Daoy (cell line): Measurements from ENCODE around the gene SCAMP5. TPM values are rescaled to one million over a fixed set of nuclear protein-coding genes. Genes with fewer than 3 reads are reported as not detected.

Experiments
- DNase-seq: peaks from one replicate; pipeline ENCODE4 v3.0.0-alpha.2; 2015; ENCODE audit warnings: low read depth
- total RNA-seq: library from RNA; depleted of rRNA; stranded (reverse); fragments of >200 nt; shearing (Covaris generic); gene quantifications from 2 replicates; pipeline ENCODE4 v1.2.3, GENCODE V29; 2014

SCAMP5 gene
- total RNA-seq, 1 experiment from 2014 or later, result 7.4 TPM

GRCh38 chr15:75023181-75023871 lies 28.0 kb downstream of the SCAMP5 start, which contains the start of gene PPCDC:
TSS of gene PPCDC (plus strand) at chr15:75023590. CDS start at chr15:75028319, 4,729 bp downstream.
- DNase-seq, result peak; percentile 96

- peak; percentile 40 for DNase-seq
These were observed 28.7 kb downstream of the SCAMP5 start for GRCh38 chr15:75023872-75024636.

DNA sequence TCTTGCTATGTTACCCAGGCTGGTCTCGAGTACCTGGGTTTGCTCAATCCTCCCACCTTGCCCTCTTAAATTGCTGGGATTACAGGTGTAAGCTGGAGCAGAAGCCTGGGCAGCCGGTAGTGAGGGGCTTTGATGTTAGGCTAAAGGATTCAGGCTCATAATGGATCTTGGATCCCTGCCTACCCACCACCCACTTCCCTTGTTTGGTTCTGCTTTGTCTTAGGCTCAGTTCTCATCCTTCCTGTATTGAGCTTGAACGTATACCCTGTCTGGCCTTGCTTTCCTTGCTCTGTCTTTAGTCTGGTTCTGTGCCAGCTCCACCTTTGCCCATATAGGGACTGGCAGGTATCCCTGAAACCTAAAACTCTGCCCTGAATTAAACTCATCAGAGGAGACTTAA lies 29.7 kb downstream of the SCAMP5 start:
- DNase-seq, result no peak

- no peak for DNase-seq
These were observed 30.3 kb downstream of the SCAMP5 start for GRCh38 chr15:75025548-75026260.

- no peak for DNase-seq
These were observed 32.2 kb downstream of the SCAMP5 start for GRCh38 chr15:75027551-75027950.

- no peak for DNase-seq
These were observed 33.6 kb downstream of the SCAMP5 start for GRCh38 chr15:75028991-75029377.

DNA sequence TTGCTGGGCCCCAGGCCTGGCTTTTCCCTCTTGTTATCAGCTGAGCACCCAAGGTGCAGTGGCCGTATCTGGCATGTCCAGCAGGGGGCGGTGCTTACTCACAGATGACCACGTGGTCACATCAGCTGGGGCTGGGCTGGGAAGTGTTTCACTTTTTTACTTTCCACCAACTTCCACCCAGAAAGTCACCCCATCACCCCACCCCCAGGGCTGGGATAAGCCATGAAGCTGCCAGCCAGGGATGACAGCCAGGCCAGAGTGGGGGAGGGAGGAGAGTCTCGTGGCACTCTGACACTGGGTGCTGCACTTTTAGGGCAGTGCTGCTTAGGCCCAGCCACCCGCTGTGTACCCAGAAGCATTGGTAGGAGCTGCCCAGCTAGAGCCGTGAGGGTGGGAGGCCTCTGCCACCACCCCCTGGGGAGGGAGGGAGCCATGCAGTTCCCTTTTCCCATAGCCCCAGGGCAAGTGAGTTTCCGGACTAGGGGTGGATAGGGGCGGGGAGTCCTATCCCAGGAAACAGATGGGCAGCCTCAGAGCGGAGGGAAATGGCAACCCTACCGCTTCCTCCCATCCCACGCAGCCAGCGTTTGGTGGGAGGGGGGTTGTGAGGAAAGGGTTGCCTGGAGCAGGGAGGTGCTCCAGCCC lies 34.1 kb downstream of the SCAMP5 start:
- DNase-seq, result peak; percentile 90

DNA sequence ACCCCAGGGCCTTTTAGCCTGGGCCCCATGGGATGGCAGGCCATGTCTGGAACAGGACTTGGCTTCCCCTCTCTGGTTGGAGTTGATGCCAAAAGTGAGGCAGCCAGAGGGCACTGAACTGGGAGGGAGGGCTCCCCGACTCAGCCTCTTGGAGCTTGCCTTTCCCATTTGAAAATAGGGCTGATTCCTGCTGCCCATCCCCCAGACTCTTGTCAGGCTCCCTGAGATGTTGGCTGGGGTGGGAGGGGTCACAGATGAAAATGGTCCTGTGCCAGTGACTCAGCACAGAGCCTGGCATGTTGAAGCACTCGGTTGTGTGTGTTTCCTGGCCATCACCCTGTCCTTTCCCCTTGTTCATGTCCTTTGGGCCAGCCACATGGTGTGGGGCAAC lies 34.7 kb downstream of the SCAMP5 start:
- DNase-seq, result peak; percentile 66

GRCh38 chr15:75030424-75030823 lies 35.1 kb downstream of the SCAMP5 start:
- no peak for DNase-seq

DNA sequence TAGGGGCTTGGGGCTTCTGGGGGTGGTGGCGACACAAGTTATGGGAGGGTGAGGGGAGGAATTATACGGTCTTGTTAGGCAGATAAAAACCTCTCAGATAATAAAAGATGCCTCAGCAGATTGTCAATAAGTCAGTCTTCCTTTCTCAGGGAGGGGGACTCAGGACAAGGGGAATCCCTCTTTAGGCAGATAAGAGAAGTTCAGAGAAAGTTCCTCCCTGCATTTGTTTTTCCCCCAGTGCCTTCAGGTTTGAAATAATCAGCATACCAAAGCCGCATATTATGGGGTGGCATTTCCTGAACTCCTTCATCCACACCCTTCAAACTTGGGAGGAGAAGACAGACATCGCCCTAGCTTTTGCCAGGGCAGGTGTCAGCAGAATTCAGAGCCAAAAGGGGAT lies 36.5 kb downstream of the SCAMP5 start:
- DNase-seq, result no peak

- DNase-seq, result no peak
These were observed 37.0 kb downstream of the SCAMP5 start for GRCh38 chr15:75032395-75032794.

- DNase-seq, result no peak
These were observed 38.4 kb downstream of the SCAMP5 start for GRCh38 chr15:75033809-75034208.

DNA sequence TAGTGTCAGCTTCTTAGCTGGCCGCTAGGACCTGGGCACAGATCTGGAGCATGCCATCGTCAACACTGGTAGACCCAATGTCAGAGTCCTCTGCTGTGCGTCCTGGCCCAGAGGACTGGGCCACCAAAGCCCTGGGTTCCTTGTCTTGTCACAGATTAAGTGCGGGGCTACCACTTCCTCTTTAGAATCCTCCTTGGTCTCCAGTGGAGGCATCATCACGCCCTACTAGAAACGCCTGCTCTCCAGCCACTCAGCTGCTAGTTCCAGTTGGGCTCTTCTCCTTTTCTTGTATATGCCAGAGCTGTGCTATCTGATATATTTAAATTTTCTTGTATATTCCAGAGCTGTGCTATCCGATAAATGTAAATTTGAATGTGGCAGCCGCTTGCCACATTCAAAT lies 39.3 kb downstream of the SCAMP5 start:
- no peak for DNase-seq

- DNase-seq, result peak; percentile 19
These were observed 40.9 kb downstream of the SCAMP5 start for GRCh38 chr15:75036212-75036616.

GRCh38 chr15:75037685-75038084 lies 42.3 kb downstream of the SCAMP5 start:
- peak; percentile 39 for DNase-seq

- DNase-seq, result no peak
These were observed 42.9 kb downstream of the SCAMP5 start for GRCh38 chr15:75038231-75038630.

GRCh38 chr15:75042730-75043508 lies 47.6 kb downstream of the SCAMP5 start:
- DNase-seq, result peak; percentile 73

GRCh38 chr15:75043509-75044257 lies 48.3 kb downstream of the SCAMP5 start:
- DNase-seq, result peak; percentile 99

DNA sequence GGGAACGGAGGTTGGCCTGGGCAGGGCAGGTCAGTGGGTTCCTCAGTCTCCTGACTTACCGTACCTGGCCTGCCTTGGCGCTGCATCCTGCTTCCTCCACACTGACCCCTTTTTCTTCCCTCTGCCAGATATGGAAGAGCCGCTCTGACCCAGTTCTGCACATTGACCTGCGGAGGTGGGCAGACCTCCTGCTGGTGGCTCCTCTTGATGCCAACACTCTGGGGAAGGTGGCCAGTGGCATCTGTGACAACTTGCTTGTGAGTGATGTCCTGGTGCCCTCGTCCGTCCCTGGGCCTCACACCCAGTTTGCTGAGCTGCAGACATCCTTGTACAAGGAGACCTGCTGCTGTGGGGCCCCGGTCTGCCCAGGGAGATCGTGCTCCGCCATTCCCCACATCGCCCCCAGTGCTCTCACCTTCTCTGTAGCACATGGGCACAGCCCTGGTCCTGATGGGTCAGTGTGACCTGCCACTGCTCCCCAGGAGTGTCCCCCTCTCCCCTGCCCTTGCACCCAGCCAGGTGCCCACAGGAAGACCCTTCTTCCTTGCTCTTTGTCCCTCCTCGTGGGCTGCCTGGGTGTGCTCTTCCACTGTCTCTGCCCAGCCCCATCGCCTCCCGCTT lies 49.0 kb downstream of the SCAMP5 start:
- DNase-seq, result no peak
